H1 (cell line): ENCODE measurements around the gene CAPN9. TPM values are rescaled to one million over a fixed set of nuclear protein-coding genes. Genes with fewer than 3 reads are reported as not detected.
A peak's percentile ranks its signal among the peaks of the same experiment; 100 is the strongest.

Experiments
- CTCF ChIA-PET: fragments of 300-600 bp; sonication (Branson Sonifier 250); formaldehyde crosslinking; loops from one replicate; lab custom pipeline; 2021; ENCODE audit not compliant: partially characterized antibody; lab: Charles Lee
- POLR2A ChIA-PET: fragments of 300-600 bp; sonication (Branson Sonifier 250); formaldehyde crosslinking; loops from one replicate; lab custom pipeline; 2021; ENCODE audit warnings: inconsistent platforms; ENCODE audit not compliant: partially characterized antibody; lab: Charles Lee
- DNase-seq, 2 experiments: peaks; one replicate each; pipeline versions ENCODE4 v3.0.0 to v3.0.0-alpha.2; 2010 to 2022; ENCODE audit warnings: low spot score in 2 of 2, low read depth in 1 of 2, mixed read lengths in 1 of 2
- FAIRE-seq: peaks from 2 replicates; lab custom pipeline; 2011; peaks lifted over from hg19 to GRCh38; lab: Jason Lieb, UNC
- H2AFZ ChIP-seq: 2 replicates; pipeline ENCODE4 v1.8.1; 2012; ENCODE audit warnings: low read length, inconsistent platforms
- H2AK5ac ChIP-seq: 2 replicates; pipeline ENCODE4 v1.6.1; 2013; ENCODE audit warnings: low read depth, low read length
- H2BK120ac ChIP-seq: replicated peaks from 2 replicates; pipeline ENCODE3; 2013; ENCODE audit warnings: low read depth, low read length, inconsistent platforms
- H2BK12ac ChIP-seq: 2 replicates; pipeline ENCODE4 v1.6.1; 2013; ENCODE audit warnings: low read depth, low read length
- H2BK15ac ChIP-seq: 2 replicates; pipeline ENCODE4 v1.6.1; 2013; ENCODE audit warnings: low read length
- H2BK20ac ChIP-seq: 2 replicates; pipeline ENCODE4 v1.6.1; 2013; ENCODE audit warnings: low read length
- H2BK5ac ChIP-seq: 2 replicates; pipeline ENCODE4 v1.6.1; 2013; ENCODE audit warnings: low read depth, low read length
- H3K14ac ChIP-seq: 2 replicates; pipeline ENCODE4 v1.6.1; 2013; ENCODE audit warnings: inconsistent platforms; ENCODE audit not compliant: insufficient read length
- H3K18ac ChIP-seq: 2 replicates; pipeline ENCODE4 v1.6.1; 2013; ENCODE audit warnings: low read length; ENCODE audit errors: extremely low read depth
- H3K23ac ChIP-seq: 2 replicates; pipeline ENCODE4 v1.6.1; 2013; ENCODE audit warnings: inconsistent platforms; ENCODE audit not compliant: insufficient read length
- H3K23me2 ChIP-seq: 2 replicates; pipeline ENCODE4 v1.6.1; 2013; ENCODE audit warnings: low read depth, low read length
- H3K27ac ChIP-seq: 2 replicates; pipeline ENCODE4 v1.6.1; 2011; ENCODE audit warnings: low read depth, low read length, inconsistent platforms
- H3K27me3 ChIP-seq, 4 experiments: replicated peaks in 1 of 4; 1 replicate in 1 of 4; 2 replicates in 3 of 4; pipeline versions ENCODE4 v1.6.1 to v1.8.1; 2011 to 2013; ENCODE audit warnings: low read length in 3 of 4, mild to moderate bottlenecking in 3 of 4, inconsistent platforms in 2 of 4, mixed read lengths in 2 of 4, moderate library complexity in 1 of 4; ENCODE audit not compliant: control insufficient read depth in 3 of 4, insufficient read depth in 3 of 4; ENCODE audit errors: extremely low read depth in 1 of 4
- H3K36me3 ChIP-seq, 4 experiments: 2 replicates each; pipeline versions ENCODE4 v1.6.1 to v1.8.1; 2011 to 2013; ENCODE audit warnings: mild to moderate bottlenecking in 4 of 4, low read length in 3 of 4, moderate library complexity in 2 of 4, control low read depth in 1 of 4, inconsistent platforms in 1 of 4; ENCODE audit not compliant: insufficient read depth in 4 of 4, control insufficient read depth in 2 of 4
- H3K4ac ChIP-seq: replicated peaks from 2 replicates; pipeline ENCODE3; 2013; ENCODE audit warnings: low read length, low read depth, mixed read lengths, inconsistent platforms; ENCODE audit not compliant: insufficient read length
- H3K4me1 ChIP-seq, 4 experiments: replicated peaks in 1 of 4; 1 replicate in 1 of 4; 2 replicates in 3 of 4; pipeline versions ENCODE4 v1.6.1 to v1.8.1; 2011 to 2013; ENCODE audit warnings: low read length in 3 of 4, inconsistent platforms in 2 of 4, mixed read lengths in 1 of 4; ENCODE audit not compliant: insufficient read depth in 4 of 4, control insufficient read depth in 3 of 4
- H3K4me2 ChIP-seq, 2 experiments: 2 replicates each; pipeline versions ENCODE4 v1.6.1 to v1.8.1; 2011 to 2013; ENCODE audit warnings: low read depth in 2 of 2, low read length in 2 of 2, control low read depth in 1 of 2, inconsistent platforms in 1 of 2, mild to moderate bottlenecking in 1 of 2; ENCODE audit not compliant: insufficient read depth in 1 of 2
- H3K4me3 ChIP-seq, 4 experiments: fragments of 200-600, 300-600 bp in 1 of 4; sonication (generic), shearing (Covaris generic), sonication (Bioruptor Twin) in 1 of 4; 2 replicates each; pipeline versions ENCODE4 v1.5.1 to v1.8.1; 2011 to 2016; ENCODE audit warnings: low read length in 4 of 4, low read depth in 3 of 4, control low read depth in 2 of 4, inconsistent platforms in 2 of 4, mild to moderate bottlenecking in 2 of 4, mixed read lengths in 1 of 4, moderate library complexity in 1 of 4; ENCODE audit not compliant: insufficient read depth in 2 of 4; ENCODE audit errors: extremely low read depth in 1 of 4
- H3K56ac ChIP-seq: replicated peaks from 2 replicates; pipeline ENCODE3; 2013; ENCODE audit warnings: low read depth, mild to moderate bottlenecking, mixed read lengths, low read length, inconsistent platforms; ENCODE audit not compliant: insufficient read length
- H3K79me1 ChIP-seq: 2 replicates; pipeline ENCODE4 v1.6.1; 2013; ENCODE audit warnings: low read depth, low read length, control low read depth
- H3K79me2 ChIP-seq, 2 experiments: 2 replicates each; pipeline versions ENCODE4 v1.6.1 to v1.8.1; 2012 to 2013; ENCODE audit warnings: low read length in 2 of 2, mild to moderate bottlenecking in 2 of 2, inconsistent platforms in 1 of 2; ENCODE audit not compliant: insufficient read depth in 2 of 2, control insufficient read depth in 1 of 2
- H3K9ac ChIP-seq, 4 experiments: replicated peaks in 1 of 4; 1 replicate in 1 of 4; 2 replicates in 3 of 4; pipeline versions ENCODE4 v1.6.1 to v1.8.1; 2011 to 2013; ENCODE audit warnings: low read depth in 3 of 4, low read length in 3 of 4, control low read depth in 2 of 4, mild to moderate bottlenecking in 2 of 4, moderate library complexity in 2 of 4, inconsistent platforms in 1 of 4; ENCODE audit errors: extremely low read depth in 1 of 4
- H3K9me3 ChIP-seq, 2 experiments: 2 replicates each; pipeline versions ENCODE4 v1.6.1 to v1.8.1; 2012 to 2013; ENCODE audit warnings: mild to moderate bottlenecking in 2 of 2, moderate library complexity in 2 of 2, control low read depth in 1 of 2, inconsistent platforms in 1 of 2, low read depth in 1 of 2, low read length in 1 of 2, mixed read lengths in 1 of 2; ENCODE audit not compliant: insufficient read depth in 2 of 2
- H4K20me1 ChIP-seq, 2 experiments: replicated peaks in 1 of 2; 2 replicates each; pipeline versions ENCODE3 to v1.8.1; 2011 to 2013; ENCODE audit warnings: inconsistent platforms in 2 of 2, low read length in 2 of 2, mild to moderate bottlenecking in 1 of 2; ENCODE audit not compliant: insufficient read depth in 2 of 2, control insufficient read depth in 1 of 2
- H4K5ac ChIP-seq: 2 replicates; pipeline ENCODE4 v1.6.1; 2013; ENCODE audit warnings: low read length, low read depth, mixed read lengths, inconsistent platforms; ENCODE audit not compliant: insufficient read length
- H4K8ac ChIP-seq: 2 replicates; pipeline ENCODE4 v1.8.0; 2013; ENCODE audit warnings: mild to moderate bottlenecking, moderate library complexity, low read length, inconsistent platforms; ENCODE audit not compliant: insufficient read depth; ENCODE audit errors: extremely low read depth
- H4K91ac ChIP-seq: replicated peaks from 2 replicates; pipeline ENCODE3; 2013; ENCODE audit warnings: low read length, mixed read lengths, inconsistent platforms; ENCODE audit not compliant: insufficient read length
- ASH2L ChIP-seq: fragments of 200-600, 300-600 bp; sonication (generic); IDR thresholded peaks from one replicate; pipeline ENCODE4 v1.7.1; 2017; ENCODE audit warnings: low read length
- BRCA1 ChIP-seq: IDR thresholded peaks from 2 replicates; pipeline ENCODE4 v1.6.1; 2012; ENCODE audit warnings: low read depth, low read length, improper control_type of control experiment
- CBX8 ChIP-seq: fragments of 300-800, 300-1000 bp; sonication (generic); IDR thresholded peaks from 2 replicates; pipeline ENCODE4 v1.7.1; 2016; ENCODE audit warnings: low read depth, low read length, borderline replicate concordance
- HDAC2 ChIP-seq, 2 experiments: fragments of 300-600 bp in 1 of 2; sonication (generic) in 1 of 2; IDR thresholded peaks; 2 replicates each; pipeline ENCODE4 v1.6.1; 2011 to 2012; ENCODE audit warnings: low read depth in 2 of 2, low read length in 2 of 2, mild to moderate bottlenecking in 2 of 2, moderate library complexity in 2 of 2, borderline replicate concordance in 1 of 2, inconsistent platforms in 1 of 2
- KDM4A ChIP-seq: IDR thresholded peaks from one replicate; pipeline ENCODE4 v1.7.1; 2012; ENCODE audit warnings: low read depth, mild to moderate bottlenecking, moderate library complexity, low read length, inconsistent platforms; ENCODE audit not compliant: severe bottlenecking
- RBBP5 ChIP-seq: IDR thresholded peaks from 2 replicates; pipeline ENCODE4 v1.7.1; 2012; ENCODE audit warnings: low read depth, mild to moderate bottlenecking, inconsistent platforms, low read length, moderate library complexity, borderline replicate concordance
- RNF2 ChIP-seq: fragments of 200-900, 300-1000 bp; sonication (generic); IDR thresholded peaks from 2 replicates; pipeline ENCODE4 v1.7.1; 2016; ENCODE audit warnings: borderline replicate concordance, low read depth, mild to moderate bottlenecking, antibody characterized with exemption, low read length; ENCODE audit not compliant: poor library complexity, severe bottlenecking; ENCODE audit errors: missing control alignments
- SP1 ChIP-seq: IDR thresholded peaks from 2 replicates; pipeline ENCODE4 v1.6.1; 2011; ENCODE audit warnings: low read depth, low read length
- YY1 ChIP-seq: IDR thresholded peaks from 2 replicates; pipeline ENCODE4 v1.6.1; 2011; ENCODE audit warnings: low read depth, mild to moderate bottlenecking, low read length
- WGBS, 2 experiments: shearing (Covaris generic) in 1 of 2; methylation state at CpG; one replicate each; pipeline versions ENCODE4 v1.1.6 to v1.1.7; 2013 to 2015; ENCODE audit warnings: low lambda C conversion rate in 2 of 2, mixed read lengths in 2 of 2, inconsistent platforms in 1 of 2, low coverage in 1 of 2, missing lambda C conversion rate in 1 of 2; ENCODE audit not compliant: insufficient replicate concordance in 2 of 2, insufficient coverage in 1 of 2, insufficient read length in 1 of 2; ENCODE audit errors: extremely low coverage in 1 of 2, missing lambda C conversion rate in 1 of 2; 5-methylcytosine and 5-hydroxymethylcytosine counted together
- polyA plus RNA-seq, 7 experiments: library from polyadenylated mRNA; depleted of rRNA in 3 of 7; stranded (reverse) in 5 of 7; unstranded in 2 of 7; fragments of >200 nt in 5 of 7; fragments of 200-250 nt in 2 of 7; gene quantifications; 1 replicate in 5 of 7; 2 replicates in 1 of 7; 4 replicates in 1 of 7; pipeline versions ENCODE4 v1.2.1 to v1.2.3, GENCODE V29; 2011 to 2013; ENCODE audit warnings: missing spikeins in 2 of 7, mixed read lengths in 2 of 7
- total RNA-seq: library from RNA; stranded (reverse); fragmentation: NEBNext Ultra II Directional; extraction: Animal tissue kit (Norgen Biotek cat#: 25700); gene quantifications from 2 replicates; pipeline ENCODE4 v1.2.1, GENCODE V29; 2021
- TF ChIP-seq, protein P1 (sequence below): IDR thresholded peaks from 2 replicates; pipeline ENCODE4 v1.6.1; 2011; ENCODE audit warnings: low read depth, mild to moderate bottlenecking, low read length; ENCODE audit not compliant: insufficient read depth
- TF ChIP-seq, protein P2 (sequence below): IDR thresholded peaks from 2 replicates; pipeline ENCODE4 v1.6.1; 2012; ENCODE audit warnings: low read length, inconsistent platforms

Gene CAPN9
- total and polyA plus RNA-seq, 2 of the 8 experiments (the other 6 are each of a cell fraction or from before 2014, with no cell fraction given), result 0.22 to 0.76 TPM

DNA sequence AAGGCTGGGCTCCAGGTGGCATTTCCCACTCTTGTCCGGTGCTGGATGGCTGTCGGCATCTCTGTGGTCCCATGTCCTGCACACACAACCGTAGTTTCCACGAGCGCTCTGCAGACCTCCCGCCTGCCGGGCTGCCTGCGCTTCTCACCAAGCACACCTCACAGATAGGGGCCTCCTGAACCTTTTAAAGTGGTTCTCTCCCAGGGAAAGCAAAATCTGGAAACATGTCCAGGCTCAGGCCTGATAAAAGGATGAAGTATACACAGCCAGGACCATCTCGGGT is 46.2 kb downstream of the CAPN9 start:
- no peaks in the 10 kb centered on the region for H3K79me2 ChIP-seq
- no peak overlapping the region for H2BK20ac ChIP-seq
- H3K27me3 ChIP-seq, result peaks cover 2 to 13% (median 7%) of the 10 kb centered on the region in 4 experiments
- H2BK15ac ChIP-seq, result no peak overlapping the region
- H3K27ac ChIP-seq, result no peak overlapping the region
- H2BK12ac ChIP-seq, result no peak overlapping the region
- H3K4me1 ChIP-seq, result 0 out of 7 replicates have a peak, but pooled peaks cover 0 to 2% (median 0%) of the 10 kb centered on the region in 4 experiments
- ChIA-PET POLR2A (no interaction called here), CTCF (interaction anchor here (1.0 kb wide), 1 partner anchor 418 kb away, joined by 3 read pairs; no protein-coding TSS in a partner anchor)
- no peak overlapping the region for H3K56ac ChIP-seq
- H3K79me1 ChIP-seq, result no peaks in the 10 kb centered on the region
- peaks cover 0 to 1% of the 10 kb centered on the region in 2 experiments for H4K20me1 ChIP-seq
- H3K36me3 ChIP-seq, result no peaks in the 10 kb centered on the region
- H2AK5ac ChIP-seq, result no peak overlapping the region
- H3K9me3 ChIP-seq, result no peaks in the 10 kb centered on the region
- no peak for FAIRE-seq
- no peaks in the 10 kb centered on the region for H3K23me2 ChIP-seq
- no peak overlapping the region for H2BK120ac ChIP-seq
- H3K4me2 ChIP-seq, result no peak overlapping the region
- H4K8ac ChIP-seq, result no peak overlapping the region
- no peak overlapping the region for H2BK5ac ChIP-seq
- H3K9ac ChIP-seq, result no peak overlapping the region
- H3K14ac ChIP-seq, result no peak overlapping the region
- 84% methylated on average over 9 of the region's 9 CpGs; no CpG with 5 or more reads in 1 of the 2 experiments for WGBS, 2 experiments
- no peak overlapping the region for H3K18ac ChIP-seq
- H3K4ac ChIP-seq, result no peak overlapping the region
- peak in 1 of 2 experiments; percentile 31 for DNase-seq
- no peak overlapping the region for H4K5ac ChIP-seq
- H3K23ac ChIP-seq, result no peak overlapping the region
- H2AFZ ChIP-seq, result no peak overlapping the region
- H3K4me3 ChIP-seq, result no peak overlapping the region
- H4K91ac ChIP-seq, result no peak overlapping the region
- TF ChIP-seq RNF2, result no peak
- no peak for TF ChIP-seq BRCA1
- no peak for TF ChIP-seq KDM4A
- TF ChIP-seq, protein P1, sequence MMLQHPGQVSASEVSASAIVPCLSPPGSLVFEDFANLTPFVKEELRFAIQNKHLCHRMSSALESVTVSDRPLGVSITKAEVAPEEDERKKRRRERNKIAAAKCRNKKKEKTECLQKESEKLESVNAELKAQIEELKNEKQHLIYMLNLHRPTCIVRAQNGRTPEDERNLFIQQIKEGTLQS, result no peak
- TF ChIP-seq SP1, result no peak
- TF ChIP-seq CBX8, result no peak
- TF ChIP-seq YY1, result no peak
- TF ChIP-seq ASH2L, result no peak
- TF ChIP-seq, protein P2, sequence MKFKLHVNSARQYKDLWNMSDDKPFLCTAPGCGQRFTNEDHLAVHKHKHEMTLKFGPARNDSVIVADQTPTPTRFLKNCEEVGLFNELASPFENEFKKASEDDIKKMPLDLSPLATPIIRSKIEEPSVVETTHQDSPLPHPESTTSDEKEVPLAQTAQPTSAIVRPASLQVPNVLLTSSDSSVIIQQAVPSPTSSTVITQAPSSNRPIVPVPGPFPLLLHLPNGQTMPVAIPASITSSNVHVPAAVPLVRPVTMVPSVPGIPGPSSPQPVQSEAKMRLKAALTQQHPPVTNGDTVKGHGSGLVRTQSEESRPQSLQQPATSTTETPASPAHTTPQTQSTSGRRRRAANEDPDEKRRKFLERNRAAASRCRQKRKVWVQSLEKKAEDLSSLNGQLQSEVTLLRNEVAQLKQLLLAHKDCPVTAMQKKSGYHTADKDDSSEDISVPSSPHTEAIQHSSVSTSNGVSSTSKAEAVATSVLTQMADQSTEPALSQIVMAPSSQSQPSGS, result no peak
- no peak for TF ChIP-seq RBBP5
- TF ChIP-seq HDAC2 (IDR thresholded peaks at IDR 0.05; ENCODE audit: borderline replicate concordance in 1 of 2, low read depth in 2 of 2, low read length in 2 of 2), result no peak
